ENCODE data around the gene PAN3. TPM values are rescaled to one million over a fixed set of nuclear protein-coding genes. Genes with fewer than 3 reads are reported as not detected.

Gene PAN3
- total RNA-seq, 2 experiments from 2014 or later: 26.6 to 27.3 TPM

DNA sequence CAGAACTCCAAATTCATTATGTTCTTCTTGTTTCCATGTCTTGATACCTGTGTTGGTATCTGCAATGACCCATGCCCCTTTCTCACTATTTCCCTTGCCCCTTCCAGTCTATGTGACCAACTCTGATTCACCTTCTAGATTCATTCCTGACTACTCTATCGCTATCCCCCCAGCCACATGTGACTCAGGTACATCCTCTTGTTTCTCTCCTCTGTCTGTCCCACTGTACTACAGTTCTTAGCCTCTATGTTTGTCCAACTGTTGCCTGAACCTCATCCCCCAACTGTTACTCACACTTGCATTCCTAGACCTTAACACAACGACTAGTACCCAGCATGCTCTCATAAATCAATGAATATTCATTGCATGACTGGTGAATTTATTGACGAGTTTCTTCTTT, 27.9 kb upstream of the PAN3 start:
- intact Hi-C loops (cut with DNase I, micrococcal nuclease): no loop called here
- no peak overlapping the region for H3K27ac Mint-ChIP-seq
- no peaks in the 10 kb centered on the region for H3K9me3 Mint-ChIP-seq (ENCODE audit: low read depth)
- no peaks in the 10 kb centered on the region for H3K36me3 Mint-ChIP-seq (ENCODE audit: low read depth)
- no peak overlapping the region for H3K4me3 Mint-ChIP-seq
- H3K27me3 Mint-ChIP-seq: no peaks in the 10 kb centered on the region
- POLR2A ChIA-PET: no interaction called here
- DNase-seq (no peak), ATAC-seq (peak; percentile 16)
- no peaks in the 10 kb centered on the region for H3K4me1 Mint-ChIP-seq
- CTCF ChIA-PET: no interaction called here

DNA sequence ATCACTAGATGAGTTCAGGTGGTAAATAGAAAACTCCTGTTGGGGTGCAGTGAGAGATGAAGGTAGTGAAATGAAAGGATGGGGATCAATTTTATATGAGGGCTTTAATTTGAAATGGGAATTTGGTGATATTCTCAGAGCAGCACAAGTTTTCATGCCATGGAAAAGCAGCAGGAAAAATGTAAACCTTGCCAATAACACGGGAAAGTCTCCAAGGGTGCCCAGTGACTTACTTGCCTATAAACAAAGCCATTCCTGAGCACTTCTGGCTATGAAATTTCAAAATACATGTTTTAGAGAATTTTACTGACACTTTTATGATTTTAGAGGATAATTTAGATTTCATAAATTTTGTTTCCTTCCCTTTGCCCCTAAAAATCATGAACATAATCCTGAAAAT, 21.6 kb upstream of the PAN3 start:
- no peaks in the 10 kb centered on the region for H3K9me3 Mint-ChIP-seq (ENCODE audit: low read depth)
- no peak overlapping the region for H3K4me3 Mint-ChIP-seq
- POLR2A ChIA-PET: no interaction called here
- DNase-seq: no peak
- no peaks in the 10 kb centered on the region for H3K36me3 Mint-ChIP-seq (ENCODE audit: low read depth)
- intact Hi-C loops (cut with DNase I, micrococcal nuclease): no loop called here
- no peaks in the 10 kb centered on the region for H3K4me1 Mint-ChIP-seq
- no peak overlapping the region for H3K27ac Mint-ChIP-seq
- H3K27me3 Mint-ChIP-seq: peaks cover 6% of the 10 kb centered on the region
- CTCF ChIA-PET: no interaction called here
- ATAC-seq: no peak

DNA sequence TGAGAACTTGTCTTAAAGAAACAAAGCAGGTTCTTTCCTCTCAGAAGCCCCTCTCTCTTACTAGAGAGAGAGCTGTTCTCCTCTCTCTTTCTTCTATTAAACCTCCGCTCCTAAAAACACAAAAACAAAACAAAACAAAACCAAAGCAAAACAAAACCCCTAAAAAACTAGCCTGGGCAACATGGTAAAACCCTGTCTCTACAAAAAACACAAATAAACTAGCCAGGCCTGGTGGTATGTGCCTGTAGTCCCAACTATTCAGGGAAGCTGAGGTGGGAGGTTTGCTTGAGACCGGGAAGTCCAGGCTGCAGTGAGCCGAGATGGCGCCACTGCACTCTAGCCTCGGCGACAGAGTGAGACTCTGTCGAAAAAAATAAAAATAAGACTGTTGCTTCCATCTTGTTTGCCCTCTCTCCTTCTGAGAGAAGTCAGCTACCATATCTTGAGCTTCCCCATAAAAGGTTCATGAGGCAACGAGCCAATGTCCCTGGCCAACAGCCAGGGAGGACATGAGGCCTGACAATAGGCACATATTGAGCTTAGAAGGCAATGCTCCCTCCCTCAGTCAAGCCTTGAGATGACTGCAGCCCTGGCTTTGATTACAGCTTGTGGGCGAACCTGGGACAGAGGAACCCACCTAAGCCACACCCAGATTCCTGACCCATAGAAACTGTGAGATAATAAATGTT, 20.5 kb upstream of the PAN3 start:
- H3K9me3 Mint-ChIP-seq (ENCODE audit: low read depth): no peaks in the 10 kb centered on the region
- H3K27me3 Mint-ChIP-seq: peaks cover 6% of the 10 kb centered on the region
- H3K27ac Mint-ChIP-seq: no peak overlapping the region
- ATAC-seq (no peak), DNase-seq (no peak)
- H3K36me3 Mint-ChIP-seq (ENCODE audit: low read depth): no peaks in the 10 kb centered on the region
- peaks cover 7% of the 10 kb centered on the region for H3K4me1 Mint-ChIP-seq
- ChIA-PET POLR2A (no interaction called here), CTCF (interaction anchor here (0.6 to 0.7 kb wide), 2 partner anchors 287 to 298 kb away, joined by 3 to 4 read pairs; no protein-coding TSS in a partner anchor)
- H3K4me3 Mint-ChIP-seq: no peak overlapping the region
- intact Hi-C loops (cut with DNase I, micrococcal nuclease): no loop called here

DNA sequence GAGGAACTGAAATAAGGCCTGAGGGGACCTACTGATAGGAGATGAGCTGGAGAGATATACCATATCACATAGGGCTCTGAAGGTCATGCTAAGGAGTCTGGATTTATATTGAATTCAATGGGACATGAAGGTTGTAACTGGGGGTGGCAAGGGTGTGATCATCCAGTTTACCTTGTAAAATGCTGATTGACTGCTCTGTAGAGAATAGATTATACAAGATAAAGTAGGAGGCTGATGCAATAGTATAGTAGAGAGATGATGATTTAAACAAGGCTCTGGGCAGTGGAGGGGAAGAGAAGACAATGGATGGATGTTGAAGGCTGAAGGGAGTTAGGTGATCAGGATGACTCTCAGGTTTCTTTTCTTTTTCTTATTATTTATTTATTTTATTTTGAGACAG, 18.0 kb upstream of the PAN3 start:
- POLR2A ChIA-PET: no interaction called here
- CTCF ChIA-PET: no interaction called here
- intact Hi-C loops (cut with DNase I, micrococcal nuclease): no loop called here

DNA sequence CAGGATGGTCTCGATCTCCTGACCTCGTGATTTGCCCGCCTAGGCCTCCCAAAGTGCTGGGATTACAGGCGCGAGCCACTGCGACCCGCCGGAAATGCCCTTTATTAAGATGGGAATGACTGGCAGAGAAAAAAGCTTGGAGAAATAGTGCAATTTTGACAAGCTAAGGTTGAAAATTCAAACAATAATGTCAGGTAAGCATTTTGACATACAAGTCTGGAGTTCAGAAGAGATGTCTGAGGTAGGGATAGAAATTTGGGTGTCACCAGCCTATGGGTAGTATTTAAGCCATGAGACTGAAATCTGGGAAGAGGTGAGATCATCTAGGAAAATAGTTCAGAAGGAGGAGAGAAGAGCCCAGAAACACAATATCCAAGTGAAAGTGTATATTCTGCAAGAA, 17.1 kb upstream of the PAN3 start:
- peaks cover 7% of the 10 kb centered on the region for H3K4me1 Mint-ChIP-seq
- ChIA-PET CTCF (interaction anchor here (0.5 to 0.6 kb wide), 3 partner anchors 53 to 1813 kb away, joined by 3 to 5 read pairs (median 3); no protein-coding TSS in a partner anchor), POLR2A (no interaction called here)
- H3K27ac Mint-ChIP-seq: no peak overlapping the region
- H3K9me3 Mint-ChIP-seq (ENCODE audit: low read depth): no peaks in the 10 kb centered on the region
- no peaks in the 10 kb centered on the region for H3K36me3 Mint-ChIP-seq (ENCODE audit: low read depth)
- peaks cover 5% of the 10 kb centered on the region for H3K27me3 Mint-ChIP-seq
- DNase-seq: no peak
- no peak for ATAC-seq
- no peak overlapping the region for H3K4me3 Mint-ChIP-seq
- intact Hi-C loops (cut with DNase I, micrococcal nuclease): no loop called here

More for the DNA sequence above, 18.0 kb upstream of the PAN3 start:
- H3K4me3 Mint-ChIP-seq: no peak overlapping the region
- H3K27ac Mint-ChIP-seq: no peak overlapping the region
- no peaks in the 10 kb centered on the region for H3K9me3 Mint-ChIP-seq (ENCODE audit: low read depth)
- no peaks in the 10 kb centered on the region for H3K36me3 Mint-ChIP-seq (ENCODE audit: low read depth)
- H3K4me1 Mint-ChIP-seq: peaks cover 7% of the 10 kb centered on the region
- no peak for ATAC-seq
- no peak for DNase-seq
- H3K27me3 Mint-ChIP-seq: peaks cover 6% of the 10 kb centered on the region

DNA sequence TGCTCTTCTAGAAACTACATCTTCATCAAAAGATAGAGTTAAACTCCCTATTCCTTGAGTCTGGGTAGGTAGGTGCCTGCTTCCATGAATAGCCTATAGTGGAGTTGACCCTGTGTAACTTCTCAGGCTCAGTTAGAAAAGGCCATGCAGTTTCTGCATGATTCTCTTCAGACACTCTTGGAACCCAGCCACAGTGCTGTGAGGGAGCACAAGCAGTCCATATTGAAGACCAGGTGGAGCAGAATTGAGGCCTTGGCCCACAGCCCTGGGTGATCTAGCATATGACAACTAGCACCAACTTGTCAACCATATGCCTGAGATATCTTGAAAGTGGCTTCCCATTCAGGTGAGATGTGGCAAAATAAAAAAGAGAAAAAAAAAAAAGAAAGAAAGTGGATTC, 10.3 kb upstream of the PAN3 start:
- POLR2A ChIA-PET: no interaction called here
- Mint-ChIP-seq H3K36me3 (ENCODE audit: low read depth) (no peaks in the 10 kb centered on the region), H3K4me1 (no peaks in the 10 kb centered on the region), H3K27ac (no peak overlapping the region), H3K9me3 (ENCODE audit: low read depth) (no peaks in the 10 kb centered on the region), H3K27me3 (no peaks in the 10 kb centered on the region), H3K4me3 (no peak overlapping the region)
- CTCF ChIA-PET: no interaction called here
- intact Hi-C loops (cut with DNase I, micrococcal nuclease): no loop called here
- ATAC-seq (no peak), DNase-seq (no peak)

DNA sequence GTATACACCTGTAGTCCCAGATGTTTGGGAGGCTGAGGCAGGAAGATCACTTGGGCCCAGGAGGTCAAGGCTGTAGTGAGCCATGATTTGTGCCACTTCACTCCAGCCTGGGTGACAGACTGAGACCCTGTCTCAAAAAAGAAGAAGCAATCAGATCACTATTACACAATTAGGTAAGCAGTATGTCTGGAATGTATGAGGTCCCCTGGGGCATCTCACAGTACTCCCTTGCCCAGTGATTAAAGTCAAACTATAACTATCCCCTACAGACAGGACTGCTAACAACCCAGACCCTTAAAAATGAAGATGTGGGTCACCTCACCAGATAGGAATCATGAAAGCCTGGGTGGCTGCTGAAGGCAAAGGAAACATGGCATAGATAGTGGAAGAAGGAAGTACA, 9.4 kb upstream of the PAN3 start:
- H3K9me3 Mint-ChIP-seq (ENCODE audit: low read depth): no peaks in the 10 kb centered on the region
- CTCF ChIA-PET: no interaction called here
- H3K27ac Mint-ChIP-seq: no peak overlapping the region

DNA sequence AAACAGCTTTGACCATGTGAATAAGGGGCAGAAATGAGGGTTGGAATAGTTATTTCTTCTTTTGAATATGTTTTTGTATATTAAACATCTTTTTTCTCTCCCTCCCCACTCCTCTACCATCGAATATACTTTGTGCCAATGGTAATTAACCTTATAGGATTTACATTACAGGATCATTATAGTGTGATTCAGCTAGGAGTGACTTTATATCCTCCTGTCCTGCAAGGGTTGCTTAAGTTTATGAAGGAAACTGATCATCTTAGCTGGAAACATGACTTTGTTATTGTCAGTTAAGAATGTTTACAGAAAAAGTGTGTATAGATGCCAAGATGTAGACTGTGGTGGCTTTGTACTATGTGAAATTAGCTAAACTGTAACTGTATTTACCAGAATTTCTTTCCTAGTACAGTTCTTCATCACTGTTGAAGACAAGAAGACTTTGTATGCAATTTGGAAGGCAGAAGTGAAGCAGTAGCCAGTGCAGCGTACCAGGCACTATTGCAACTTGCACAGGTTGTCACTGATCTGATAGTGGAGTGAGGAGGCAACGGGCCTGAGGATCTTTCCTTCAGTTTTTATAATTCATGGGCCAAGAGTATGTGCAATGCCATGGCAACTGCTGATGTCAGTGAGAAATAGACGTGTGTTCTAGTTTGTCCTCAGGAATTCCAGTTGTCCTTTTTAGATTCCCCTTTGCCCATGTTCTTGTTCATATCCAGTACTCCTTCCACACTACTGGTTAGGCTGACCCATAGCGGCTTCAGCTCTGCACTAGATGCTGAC, 8.2 kb upstream of the PAN3 start:
- Mint-ChIP-seq H3K27me3 (no peaks in the 10 kb centered on the region), H3K4me1 (no peaks in the 10 kb centered on the region), H3K27ac (no peak overlapping the region), H3K9me3 (ENCODE audit: low read depth) (no peaks in the 10 kb centered on the region), H3K4me3 (no peak overlapping the region), H3K36me3 (ENCODE audit: low read depth) (no peaks in the 10 kb centered on the region)
- ATAC-seq (no peak), DNase-seq (no peak)
- POLR2A ChIA-PET: no interaction called here
- intact Hi-C loops (cut with DNase I, micrococcal nuclease): loop anchor here in 1 of 2 experiments (10.0 kb wide), 1 partner anchor 705 kb away; the partner anchor contains the start of gene GTF3A
- CTCF ChIA-PET: interaction anchor here (0.9 kb wide), 1 partner anchor 31 kb away, joined by 3 read pairs; no protein-coding TSS in a partner anchor

More for the DNA sequence above, 9.4 kb upstream of the PAN3 start:
- Mint-ChIP-seq H3K36me3 (ENCODE audit: low read depth) (no peaks in the 10 kb centered on the region), H3K27me3 (no peaks in the 10 kb centered on the region), H3K4me3 (no peak overlapping the region), H3K4me1 (no peaks in the 10 kb centered on the region)
- DNase-seq (no peak), ATAC-seq (no peak)
- intact Hi-C loops (cut with DNase I, micrococcal nuclease): no loop called here
- POLR2A ChIA-PET: interaction anchor here (0.6 kb wide), 1 partner anchor 9 kb away, joined by 3 read pairs; no protein-coding TSS in a partner anchor

DNA sequence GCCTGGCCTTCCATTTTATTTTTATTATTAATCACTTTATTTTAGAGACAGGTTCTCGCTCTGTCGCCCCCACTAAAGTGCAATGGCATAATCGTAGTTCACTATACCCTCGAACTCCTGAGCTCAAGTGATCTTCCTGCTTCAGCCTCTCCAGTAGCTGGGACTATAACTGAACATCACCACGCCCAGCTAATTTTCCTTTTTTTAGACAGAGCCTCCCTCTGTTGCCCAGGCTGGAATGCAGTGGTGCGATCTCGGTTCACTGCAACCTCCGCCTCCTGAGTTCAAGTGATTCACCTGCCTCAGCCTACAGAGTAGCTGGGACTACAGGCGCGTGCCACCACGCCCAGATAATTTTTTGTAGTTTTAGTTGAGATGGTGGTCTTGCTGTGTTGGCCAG, 6.7 kb upstream of the PAN3 start:
- Mint-ChIP-seq H3K36me3 (ENCODE audit: low read depth) (no peaks in the 10 kb centered on the region), H3K27ac (no peak overlapping the region), H3K27me3 (no peaks in the 10 kb centered on the region), H3K4me3 (no peak overlapping the region), H3K9me3 (ENCODE audit: low read depth) (no peaks in the 10 kb centered on the region), H3K4me1 (peaks cover 4% of the 10 kb centered on the region)
- intact Hi-C loops (cut with DNase I, micrococcal nuclease): loop anchor here in 1 of 2 experiments (10.0 kb wide), 1 partner anchor 707 kb away; the partner anchor contains the start of gene GTF3A
- no peak for ATAC-seq
- DNase-seq: no peak
- CTCF ChIA-PET: interaction anchor here (0.7 kb wide), 1 partner anchor 356 kb away, joined by 3 read pairs; no protein-coding TSS in a partner anchor
- POLR2A ChIA-PET: no interaction called here

DNA sequence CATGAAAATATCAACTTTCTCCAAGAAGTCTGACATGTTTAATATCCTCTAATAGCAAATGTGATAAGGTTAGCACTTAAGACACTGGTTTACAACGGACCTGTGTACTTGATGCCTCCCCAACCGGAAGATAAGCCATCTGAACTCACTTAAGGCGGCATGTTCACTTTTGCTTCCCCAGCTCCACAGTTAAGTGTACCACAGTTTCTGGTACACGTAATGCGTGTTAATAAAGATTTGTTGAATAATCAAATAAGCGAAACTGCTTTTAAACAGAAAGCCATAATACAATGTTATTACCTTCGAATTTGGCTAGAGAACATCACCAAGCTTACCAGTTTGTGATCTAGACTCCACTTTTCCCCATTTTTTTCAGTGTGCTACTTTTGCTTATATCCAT, 1.4 kb upstream of the PAN3 start:
- DNase-seq: peak; percentile 19
- ChIA-PET POLR2A (interaction anchor here (0.6 to 0.9 kb wide), 3 partner anchors 9 to 523 kb away, joined by 3 to 4 read pairs (median 3); no protein-coding TSS in a partner anchor), CTCF (interaction anchor here (0.5 kb wide), 1 partner anchor 266 kb away, joined by 5 read pairs; no protein-coding TSS in a partner anchor)
- Mint-ChIP-seq H3K4me3 (peak overlapping the region; percentile 95), H3K36me3 (ENCODE audit: low read depth) (peaks cover 5% of the 10 kb centered on the region), H3K27me3 (no peaks in the 10 kb centered on the region), H3K4me1 (peaks cover 30% of the 10 kb centered on the region), H3K9me3 (ENCODE audit: low read depth) (no peaks in the 10 kb centered on the region), H3K27ac (peak overlapping the region; percentile 94)
- intact Hi-C loops (cut with DNase I, micrococcal nuclease): loop anchor here in 1 of 2 experiments (5.0 to 10.0 kb wide), 4 partner anchors 70 to 965 kb away; partner anchors contain the start of genes GTF3A and USP12
- no peak for ATAC-seq

DNA sequence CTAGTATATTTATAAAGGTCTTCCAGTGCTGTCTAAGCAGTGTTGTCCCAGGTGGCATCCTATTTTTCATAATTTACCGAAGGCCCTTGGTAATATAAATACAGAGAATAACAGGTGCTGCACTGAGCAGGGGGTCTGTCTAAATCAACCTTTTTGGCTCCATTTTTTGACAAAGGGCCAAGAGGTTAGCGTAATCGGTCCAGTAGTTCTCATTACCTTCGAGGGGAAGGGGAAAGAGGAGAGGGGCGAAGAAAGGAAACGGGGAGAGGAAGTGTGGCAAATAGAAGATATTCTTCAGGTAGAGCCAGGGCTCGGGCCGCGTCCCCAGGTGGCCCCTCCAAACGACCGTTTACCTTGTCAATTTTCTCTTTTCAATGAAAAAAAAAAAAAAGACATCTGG, 749 bp upstream of the PAN3 start:
- no peak for DNase-seq
- Mint-ChIP-seq H3K4me1 (peaks cover 37% of the 10 kb centered on the region), H3K27ac (peak overlapping the region; percentile 94), H3K9me3 (ENCODE audit: low read depth) (no peaks in the 10 kb centered on the region), H3K27me3 (no peaks in the 10 kb centered on the region), H3K4me3 (peak overlapping the region; percentile 95), H3K36me3 (ENCODE audit: low read depth) (peaks cover 5% of the 10 kb centered on the region)
- ChIA-PET CTCF (interaction anchor here (0.5 to 0.6 kb wide), 2 partner anchors 102 to 267 kb away, joined by 3 to 5 read pairs; no protein-coding TSS in a partner anchor), POLR2A (interaction anchor here (0.6 to 1.0 kb wide), 3 partner anchors 8 to 348 kb away, joined by 3 to 4 read pairs (median 3); no protein-coding TSS in a partner anchor)
- intact Hi-C loops (cut with DNase I, micrococcal nuclease): loop anchor here in 1 of 2 experiments (5.0 to 10.0 kb wide), 4 partner anchors 70 to 965 kb away; partner anchors contain the start of genes GTF3A and USP12
- ATAC-seq: no peak
